ENCODE measurements around the gene TRIM24. TPM values are rescaled to one million over a fixed set of nuclear protein-coding genes. Genes with fewer than 3 reads are reported as not detected.

Gene TRIM24
- polyA plus RNA-seq, 1 donor (not counting 4 experiments of a cell fraction or from before 2014, with no cell fraction given) = 7.9 TPM

- H4K20me1 ChIP-seq (ENCODE audit: control insufficient read depth, extremely low read depth, insufficient read depth, low read length) = no peaks in the 10 kb centered on the region
- no peaks in the 10 kb centered on the region for H3K9me1 ChIP-seq (ENCODE audit: control insufficient read depth, extremely low read depth, insufficient read depth, low read length)
- FAIRE-seq (no peak), DNase-seq (ENCODE audit: low read depth, low spot score) (no peak)
- H3K27me3 ChIP-seq (ENCODE audit: control insufficient read depth, extremely low read depth, insufficient read depth, low read length) = no peaks in the 10 kb centered on the region
- H3K27ac ChIP-seq (ENCODE audit: control insufficient read depth, insufficient read depth, low read length) = no peak overlapping the region
- dilution Hi-C loops (cut with MboI; ENCODE audit: extremely low pct_ligation_motif_present, low sequenced_read_pairs) = no loop called here
- TF ChIP-seq EZH2 (IDR thresholded peaks at IDR 0.05; ENCODE audit: low read length) = no peak
- TF ChIP-seq CTCF (optimal IDR thresholded peaks at IDR 0.05 in 1 of 3, IDR thresholded peaks at IDR 0.05 in 1 of 3, conservative IDR thresholded peaks at IDR 0.05 in 1 of 3; ENCODE audit: extremely low read depth in 1 of 3, insufficient read depth in 2 of 3, low read length in 3 of 3) = no peak
- no peaks in the 10 kb centered on the region for H3K79me2 ChIP-seq (ENCODE audit: control insufficient read depth, insufficient read depth, low read length)
- H3K4me3 ChIP-seq (ENCODE audit: control insufficient read depth in 2 of 3, extremely low read depth in 1 of 3, insufficient read depth in 2 of 3, low read depth in 1 of 3, low read length in 3 of 3) = no peak overlapping the region
- no peak overlapping the region for H3K9ac ChIP-seq (ENCODE audit: control insufficient read depth, extremely low read depth, insufficient read depth, low read length)
- no peaks in the 10 kb centered on the region for H3K36me3 ChIP-seq (ENCODE audit: control insufficient read depth in 2 of 2, extremely low read depth in 1 of 2, insufficient read depth in 2 of 2, low read length in 2 of 2)
- no peak overlapping the region for H3K4me2 ChIP-seq (ENCODE audit: control insufficient read depth, extremely low read depth, insufficient read depth, low read depth, low read length)
- H3K9me3 ChIP-seq (ENCODE audit: control insufficient read depth, low read depth, low read length) = peaks cover 2% of the 10 kb centered on the region
- H3K4me1 ChIP-seq (ENCODE audit: control insufficient read depth, extremely low read depth, insufficient read depth, low read length) = no peaks in the 10 kb centered on the region
- no peak overlapping the region for H2AFZ ChIP-seq (ENCODE audit: control insufficient read depth, low read length)
These were observed 153.6 kb downstream of the TRIM24 start for GRCh38 chr7:138613630-138614029.

- dilution Hi-C loops (cut with MboI; ENCODE audit: extremely low pct_ligation_motif_present, low sequenced_read_pairs) = no loop called here
- H4K20me1 ChIP-seq (ENCODE audit: control insufficient read depth, extremely low read depth, insufficient read depth, low read length) = no peaks in the 10 kb centered on the region
- H3K4me2 ChIP-seq (ENCODE audit: control insufficient read depth, extremely low read depth, insufficient read depth, low read depth, low read length) = no peak overlapping the region
- no peaks in the 10 kb centered on the region for H3K79me2 ChIP-seq (ENCODE audit: control insufficient read depth, insufficient read depth, low read length)
- no peaks in the 10 kb centered on the region for H3K4me1 ChIP-seq (ENCODE audit: control insufficient read depth, extremely low read depth, insufficient read depth, low read length)
- no peak overlapping the region for H3K9ac ChIP-seq (ENCODE audit: control insufficient read depth, extremely low read depth, insufficient read depth, low read length)
- TF ChIP-seq CTCF (optimal IDR thresholded peaks at IDR 0.05 in 1 of 3, IDR thresholded peaks at IDR 0.05 in 1 of 3, conservative IDR thresholded peaks at IDR 0.05 in 1 of 3; ENCODE audit: extremely low read depth in 1 of 3, insufficient read depth in 2 of 3, low read length in 3 of 3) = no peak
- TF ChIP-seq EZH2 (IDR thresholded peaks at IDR 0.05; ENCODE audit: low read length) = no peak
- peaks cover 2% of the 10 kb centered on the region for H3K9me3 ChIP-seq (ENCODE audit: control insufficient read depth, low read depth, low read length)
- no peaks in the 10 kb centered on the region for H3K9me1 ChIP-seq (ENCODE audit: control insufficient read depth, extremely low read depth, insufficient read depth, low read length)
- no peak for DNase-seq (ENCODE audit: low read depth, low spot score)
- H3K4me3 ChIP-seq (ENCODE audit: control insufficient read depth in 2 of 3, extremely low read depth in 1 of 3, insufficient read depth in 2 of 3, low read depth in 1 of 3, low read length in 3 of 3) = no peak overlapping the region
- no peak for FAIRE-seq
- H3K36me3 ChIP-seq (ENCODE audit: control insufficient read depth in 2 of 2, extremely low read depth in 1 of 2, insufficient read depth in 2 of 2, low read length in 2 of 2) = no peaks in the 10 kb centered on the region
- no peak overlapping the region for H2AFZ ChIP-seq (ENCODE audit: control insufficient read depth, low read length)
- H3K27ac ChIP-seq (ENCODE audit: control insufficient read depth, insufficient read depth, low read length) = no peak overlapping the region
- no peaks in the 10 kb centered on the region for H3K27me3 ChIP-seq (ENCODE audit: control insufficient read depth, extremely low read depth, insufficient read depth, low read length)
These were observed 156.0 kb downstream of the TRIM24 start for GRCh38 chr7:138616085-138616484.
